Measurements from ENCODE around the gene FMN2.

The FMN2 gene

GRCh38 chr1:240101306-240101705 lies 9.6 kb downstream of the FMN2 start:
- H3K4me1 ChIP-seq (ENCODE audit: control insufficient read depth, insufficient read depth, low read length), result peaks cover 7% of the 10 kb centered on the region
- CTCF ChIA-PET, result interaction anchor here (0.6 to 4.0 kb wide), 5 partner anchors 11 to 243 kb away, joined by 3 to 18 read pairs (median 3); no protein-coding TSS in a partner anchor
- POLR2A ChIA-PET, result interaction anchor here (2.3 kb wide), 1 partner anchor 9 kb away, joined by 11 read pairs; the partner anchor contains the start of gene FMN2
- no peak overlapping the region for H3K4me3 ChIP-seq (ENCODE audit: low read depth, low read length)
- no peak overlapping the region for H3K27ac ChIP-seq (ENCODE audit: extremely low read depth, low read depth, low read length)
- no peaks in the 10 kb centered on the region for H3K9me3 ChIP-seq (ENCODE audit: control insufficient read depth, insufficient read depth, low read depth, low read length)
- TF ChIP-seq, protein P1, sequence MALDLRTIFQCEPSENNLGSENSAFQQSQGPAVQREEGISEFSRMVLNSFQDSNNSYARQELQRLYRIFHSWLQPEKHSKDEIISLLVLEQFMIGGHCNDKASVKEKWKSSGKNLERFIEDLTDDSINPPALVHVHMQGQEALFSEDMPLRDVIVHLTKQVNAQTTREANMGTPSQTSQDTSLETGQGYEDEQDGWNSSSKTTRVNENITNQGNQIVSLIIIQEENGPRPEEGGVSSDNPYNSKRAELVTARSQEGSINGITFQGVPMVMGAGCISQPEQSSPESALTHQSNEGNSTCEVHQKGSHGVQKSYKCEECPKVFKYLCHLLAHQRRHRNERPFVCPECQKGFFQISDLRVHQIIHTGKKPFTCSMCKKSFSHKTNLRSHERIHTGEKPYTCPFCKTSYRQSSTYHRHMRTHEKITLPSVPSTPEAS (tag by site-specific recombination; IDR thresholded peaks at IDR 0.05), result peak; percentile 82
- TF ChIP-seq ZNF521 (tag by site-specific recombination; IDR thresholded peaks at IDR 0.05), result no peak
- peak; percentile 63 for TF ChIP-seq ZNF600 (tag by site-specific recombination; IDR thresholded peaks at IDR 0.05)
- no peaks in the 10 kb centered on the region for H3K36me3 ChIP-seq (ENCODE audit: control insufficient read depth in 2 of 2, insufficient read depth in 1 of 2, low read length in 2 of 2)

DNA sequence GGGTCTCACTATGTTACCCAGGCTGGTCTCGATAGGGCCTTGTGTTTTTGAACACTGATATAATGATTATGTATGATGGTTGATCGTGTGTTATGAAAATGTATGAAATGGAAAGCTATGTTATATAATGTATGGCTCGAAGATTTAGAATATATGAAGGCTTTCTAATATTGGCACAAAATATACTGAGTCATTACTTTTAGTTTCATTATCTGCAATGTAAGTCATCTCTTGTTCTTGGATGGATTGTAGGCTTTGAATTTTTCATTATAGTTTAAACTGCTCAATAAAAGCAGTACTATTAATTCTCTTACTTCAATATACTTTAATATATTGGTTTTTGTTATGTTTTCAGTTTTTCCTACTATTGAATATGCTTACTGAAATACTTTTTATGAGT lies 10.1 kb downstream of the FMN2 start:
- Histone ChIP-seq H3K4me3 (ENCODE audit: low read depth, low read length) (no peak overlapping the region), H3K9me3 (ENCODE audit: control insufficient read depth, insufficient read depth, low read depth, low read length) (no peaks in the 10 kb centered on the region), H3K27ac (ENCODE audit: extremely low read depth, low read depth, low read length) (no peak overlapping the region), H3K4me1 (ENCODE audit: control insufficient read depth, insufficient read depth, low read length) (peaks cover 7% of the 10 kb centered on the region), H3K36me3 (ENCODE audit: control insufficient read depth in 2 of 2, insufficient read depth in 1 of 2, low read length in 2 of 2) (no peaks in the 10 kb centered on the region)
- POLR2A ChIA-PET, result interaction anchor here (2.3 kb wide), 1 partner anchor 10 kb away, joined by 11 read pairs; the partner anchor contains the start of gene FMN2
- CTCF ChIA-PET, result interaction anchor here (0.6 to 4.0 kb wide), 5 partner anchors 10 to 243 kb away, joined by 3 to 18 read pairs (median 4); no protein-coding TSS in a partner anchor
- no peak for TF ChIP-seq BCL11A (tag by site-specific recombination; IDR thresholded peaks at IDR 0.05; ENCODE audit: low read depth)
- no peak for TF ChIP-seq ZNF645 (tag by site-specific recombination; IDR thresholded peaks at IDR 0.05)
- TF ChIP-seq ZNF19 (tag by site-specific recombination; IDR thresholded peaks at IDR 0.05; ENCODE audit: low read depth), result no peak
- no peak for TF ChIP-seq SALL2 (tag by site-specific recombination; IDR thresholded peaks at IDR 0.05; ENCODE audit: borderline replicate concordance)
- no peak for TF ChIP-seq ZNF121 (tag by site-specific recombination; IDR thresholded peaks at IDR 0.05)

DNA sequence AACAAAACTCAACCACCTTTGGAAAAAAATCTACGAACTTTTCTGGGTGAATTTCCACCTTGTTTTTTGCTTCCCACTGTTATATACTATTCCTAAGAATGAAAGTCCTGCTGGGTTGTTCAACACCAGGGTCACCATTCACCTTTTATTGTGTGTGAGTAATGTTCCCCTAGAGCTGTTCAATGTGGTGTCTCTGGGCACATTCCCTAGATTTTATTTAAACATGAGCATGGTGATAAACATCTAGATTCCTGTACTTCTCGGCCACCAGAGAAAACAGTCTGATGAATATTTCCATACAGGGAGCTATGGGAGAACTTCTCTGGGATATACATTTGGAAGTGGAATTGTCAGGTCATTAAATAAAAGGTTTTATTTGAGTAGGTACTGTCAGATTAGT lies 13.0 kb downstream of the FMN2 start:
- Histone ChIP-seq H3K36me3 (ENCODE audit: control insufficient read depth in 2 of 2, insufficient read depth in 1 of 2, low read length in 2 of 2) (0 out of 3 replicates have a peak, but pooled peaks cover 0 to 5% of the 10 kb centered on the region in 2 experiments), H3K27ac (ENCODE audit: extremely low read depth, low read depth, low read length) (no peak overlapping the region), H3K4me3 (ENCODE audit: low read depth, low read length) (no peak overlapping the region), H3K4me1 (ENCODE audit: control insufficient read depth, insufficient read depth, low read length) (peaks cover 4% of the 10 kb centered on the region), H3K9me3 (ENCODE audit: control insufficient read depth, insufficient read depth, low read depth, low read length) (no peaks in the 10 kb centered on the region)
- no peak for TF ChIP-seq TCF7L2 (IDR thresholded peaks at IDR 0.05; ENCODE audit: borderline replicate concordance, low read depth, low read length)
- no peak for TF ChIP-seq ZNF248 (tag by site-specific recombination; IDR thresholded peaks at IDR 0.05)
- no peak for TF ChIP-seq ZNF830 (tag by site-specific recombination; IDR thresholded peaks at IDR 0.05; ENCODE audit: low read depth)
- no peak for TF ChIP-seq ZNF677 (tag by site-specific recombination; IDR thresholded peaks at IDR 0.05)
- no peak for TF ChIP-seq ZNF37A (tag by site-specific recombination; IDR thresholded peaks at IDR 0.05)
- TF ChIP-seq OVOL3 (tag by site-specific recombination; IDR thresholded peaks at IDR 0.05), result no peak
- ChIA-PET CTCF (no interaction called here), POLR2A (interaction anchor here (0.7 kb wide), 1 partner anchor 11 kb away, joined by 3 read pairs; no protein-coding TSS in a partner anchor)

- H3K4me1 ChIP-seq (ENCODE audit: control insufficient read depth, insufficient read depth, low read length), result peaks cover 16% of the 10 kb centered on the region
- no peak overlapping the region for H3K27ac ChIP-seq (ENCODE audit: extremely low read depth, low read depth, low read length)
- H3K9me3 ChIP-seq (ENCODE audit: control insufficient read depth, insufficient read depth, low read depth, low read length), result no peaks in the 10 kb centered on the region
- ChIA-PET POLR2A (no interaction called here), CTCF (interaction anchor here (0.5 to 1.9 kb wide), 9 partner anchors 8 to 1901 kb away, joined by 3 to 6 read pairs (median 4); no protein-coding TSS in a partner anchor)
- H3K36me3 ChIP-seq (ENCODE audit: control insufficient read depth in 2 of 2, insufficient read depth in 1 of 2, low read length in 2 of 2), result 0 out of 3 replicates have a peak, but pooled peaks cover 0 to 5% of the 10 kb centered on the region in 2 experiments
- H3K4me3 ChIP-seq (ENCODE audit: low read depth, low read length), result no peak overlapping the region
- no peak for TF ChIP-seq MYNN (tag by site-specific recombination; IDR thresholded peaks at IDR 0.05; ENCODE audit: borderline replicate concordance)
- TF ChIP-seq, protein P2, sequence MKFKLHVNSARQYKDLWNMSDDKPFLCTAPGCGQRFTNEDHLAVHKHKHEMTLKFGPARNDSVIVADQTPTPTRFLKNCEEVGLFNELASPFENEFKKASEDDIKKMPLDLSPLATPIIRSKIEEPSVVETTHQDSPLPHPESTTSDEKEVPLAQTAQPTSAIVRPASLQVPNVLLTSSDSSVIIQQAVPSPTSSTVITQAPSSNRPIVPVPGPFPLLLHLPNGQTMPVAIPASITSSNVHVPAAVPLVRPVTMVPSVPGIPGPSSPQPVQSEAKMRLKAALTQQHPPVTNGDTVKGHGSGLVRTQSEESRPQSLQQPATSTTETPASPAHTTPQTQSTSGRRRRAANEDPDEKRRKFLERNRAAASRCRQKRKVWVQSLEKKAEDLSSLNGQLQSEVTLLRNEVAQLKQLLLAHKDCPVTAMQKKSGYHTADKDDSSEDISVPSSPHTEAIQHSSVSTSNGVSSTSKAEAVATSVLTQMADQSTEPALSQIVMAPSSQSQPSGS (tag by site-specific recombination; IDR thresholded peaks at IDR 0.05; ENCODE audit: low read depth), result no peak
- 0 out of 2 replicates have a peak, but pooled peaks have one; percentile 23 for TF ChIP-seq ZXDB (tag by site-specific recombination; IDR thresholded peaks at IDR 0.05)
- no peak for TF ChIP-seq ZBTB21 (tag by site-specific recombination; IDR thresholded peaks at IDR 0.05)
- TF ChIP-seq ZNF843 (tag by site-specific recombination; IDR thresholded peaks at IDR 0.05), result 0 out of 2 replicates have a peak, but pooled peaks have one; percentile 27
- TF ChIP-seq ZNF621 (tag by site-specific recombination; IDR thresholded peaks at IDR 0.05), result no peak
These were observed 15.5 kb downstream of the FMN2 start for GRCh38 chr1:240107058-240107684.
